Stimulated activated naive CD8-positive, alpha-beta T cell treated with anti-CD3 and anti-CD28 coated beads, Interleukin-15, amount 100 ng/mL, for 72 hours (primary cell): ENCODE measurements around the gene RPL22L1.
"Not testable (repeated sequence)": the region's sequence is repeated elsewhere in the genome, so short reads cannot be mapped to it uniquely, and the experiment has no call there.

ENCODE experiments used
- ATAC-seq: fragments of 150-1000 bp; cut with Tn5 transposase; 2 replicates; pipeline ENCODE4 v1.10.0; 2021; ENCODE audit warnings: mild to moderate bottlenecking, moderate library complexity
- DNase-seq, 2 donors: peaks; one replicate each; pipeline ENCODE4 v3.0.0; 2021 to 2022
- H3K27ac Mint-ChIP-seq, 2 donors: one replicate each; pipeline ENCODE4 v1.8.0; 2022; ENCODE audit warnings: mild to moderate bottlenecking in 2 of 2, mixed read lengths in 2 of 2, moderate library complexity in 2 of 2
- H3K27me3 Mint-ChIP-seq: one replicate; pipeline ENCODE4 v1.8.0; 2022; ENCODE audit warnings: mixed read lengths
- H3K4me1 Mint-ChIP-seq: one replicate; pipeline ENCODE4 v1.8.0; 2022; ENCODE audit warnings: mild to moderate bottlenecking, mixed read lengths
- H3K4me3 Mint-ChIP-seq, 2 donors: one replicate each; pipeline ENCODE4 v1.8.0; 2022; ENCODE audit warnings: mild to moderate bottlenecking in 2 of 2, mixed read lengths in 2 of 2, moderate library complexity in 1 of 2
- H3K9me3 Mint-ChIP-seq, 2 donors: one replicate each; pipeline ENCODE4 v1.8.0; 2022; ENCODE audit warnings: mixed read lengths in 2 of 2

Gene RPL22L1

GRCh38 chr3:170869645-170870593, at the start of gene RPL22L1:
Gene RPL22L1, minus strand, starts transcription at chr3:170870195. Its CDS starts 28 bp downstream, at chr3:170870167.
- Mint-ChIP-seq H3K27me3 (no peaks in the 10 kb centered on the region), H3K27ac (peak within 1 kb of the TSS; percentile 98 to 99), H3K4me1 (peaks cover 21% of the 10 kb centered on the region), H3K4me3 (peak within 1 kb of the TSS; percentile 95), H3K9me3 (peaks cover 0 to 3% of the 10 kb centered on the region in 2 donors)
- DNase-seq (peak; percentile 91 to 96), ATAC-seq (peak; percentile 98)

GRCh38 chr3:170918715-170919114, 48.7 kb upstream of the RPL22L1 start:
- Mint-ChIP-seq H3K27ac (no peak overlapping the region), H3K4me3 (no peak overlapping the region), H3K9me3 (peaks cover 41 to 57% of the 10 kb centered on the region in 2 donors), H3K4me1 (no peaks in the 10 kb centered on the region), H3K27me3 (peaks cover 13% of the 10 kb centered on the region)
- DNase-seq (no peak), ATAC-seq (no peak)

- ATAC-seq: no peak
- no peak overlapping the region for H3K27ac Mint-ChIP-seq
- H3K4me3 Mint-ChIP-seq: no peak overlapping the region
- no peaks in the 10 kb centered on the region for H3K27me3 Mint-ChIP-seq
- no peaks in the 10 kb centered on the region for H3K4me1 Mint-ChIP-seq
- DNase-seq: no peak
- H3K9me3 Mint-ChIP-seq: peaks cover 13 to 23% of the 10 kb centered on the region in 2 donors
These were observed 44.7 kb upstream of the RPL22L1 start for GRCh38 chr3:170914690-170915089.

GRCh38 chr3:170914212-170914611, 44.2 kb upstream of the RPL22L1 start:
- Mint-ChIP-seq H3K4me3 (no peak overlapping the region), H3K27ac (no peak overlapping the region), H3K4me1 (no peaks in the 10 kb centered on the region), H3K9me3 (peaks cover 13 to 20% of the 10 kb centered on the region in 2 donors), H3K27me3 (no peaks in the 10 kb centered on the region)
- DNase-seq (no peak), ATAC-seq (no peak)

GRCh38 chr3:170911051-170911450, 41.1 kb upstream of the RPL22L1 start:
- Mint-ChIP-seq H3K27ac (no peak overlapping the region), H3K27me3 (no peaks in the 10 kb centered on the region), H3K4me3 (no peak overlapping the region), H3K9me3 (peaks cover 0 to 4% of the 10 kb centered on the region in 2 donors), H3K4me1 (peaks cover 16% of the 10 kb centered on the region)
- no peak for DNase-seq
- no peak for ATAC-seq

GRCh38 chr3:170910542-170910941, 40.5 kb upstream of the RPL22L1 start:
- Mint-ChIP-seq H3K4me3 (no peak overlapping the region), H3K9me3 (peaks cover 0 to 4% of the 10 kb centered on the region in 2 donors), H3K27ac (no peak overlapping the region), H3K4me1 (peaks cover 20% of the 10 kb centered on the region), H3K27me3 (no peaks in the 10 kb centered on the region)
- no peak for DNase-seq
- ATAC-seq: no peak

GRCh38 chr3:170909129-170909903, 39.3 kb upstream of the RPL22L1 start:
- Mint-ChIP-seq H3K27ac (no peak overlapping the region), H3K4me3 (no peak overlapping the region), H3K4me1 (peaks cover 21% of the 10 kb centered on the region), H3K27me3 (no peaks in the 10 kb centered on the region), H3K9me3 (no peaks in the 10 kb centered on the region)
- DNase-seq: no peak
- ATAC-seq: no peak

GRCh38 chr3:170908235-170909116, 38.5 kb upstream of the RPL22L1 start, which contains the start of gene EIF5A2:
Gene EIF5A2, minus strand, starts transcription at chr3:170908637. Its CDS starts 831 bp downstream, at chr3:170907806.
- DNase-seq (peak; percentile 89 to 96), ATAC-seq (peak; percentile 95)
- H3K27ac Mint-ChIP-seq: peak within 1 kb of the TSS; percentile 99
- peak within 1 kb of the TSS; percentile 92 to 98 for H3K4me3 Mint-ChIP-seq
- peaks cover 21% of the 10 kb centered on the region for H3K4me1 Mint-ChIP-seq
- H3K9me3 Mint-ChIP-seq: no peaks in the 10 kb centered on the region
- H3K27me3 Mint-ChIP-seq: no peaks in the 10 kb centered on the region

- DNase-seq (peak in 1 of 2 donors; percentile 13), ATAC-seq (no peak)
- no peaks in the 10 kb centered on the region for H3K27me3 Mint-ChIP-seq
- no peak overlapping the region for H3K27ac Mint-ChIP-seq
- peak overlapping the region; percentile 92 to 98 for H3K4me3 Mint-ChIP-seq
- peaks cover 21% of the 10 kb centered on the region for H3K4me1 Mint-ChIP-seq
- H3K9me3 Mint-ChIP-seq: no peaks in the 10 kb centered on the region
These were observed 37.7 kb upstream of the RPL22L1 start for GRCh38 chr3:170907637-170908234.

GRCh38 chr3:170905862-170906261, 35.9 kb upstream of the RPL22L1 start:
- Mint-ChIP-seq H3K27me3 (no peaks in the 10 kb centered on the region), H3K4me3 (no peak overlapping the region), H3K27ac (no peak overlapping the region), H3K4me1 (peaks cover 32% of the 10 kb centered on the region), H3K9me3 (no peaks in the 10 kb centered on the region)
- DNase-seq: no peak
- no peak for ATAC-seq

GRCh38 chr3:170903123-170903522, 33.1 kb upstream of the RPL22L1 start:
- no peak for DNase-seq
- H3K4me1 Mint-ChIP-seq: peaks cover 30% of the 10 kb centered on the region
- no peaks in the 10 kb centered on the region for H3K9me3 Mint-ChIP-seq
- no peak for ATAC-seq
- no peak overlapping the region for H3K27ac Mint-ChIP-seq
- no peaks in the 10 kb centered on the region for H3K27me3 Mint-ChIP-seq
- no peak overlapping the region for H3K4me3 Mint-ChIP-seq

GRCh38 chr3:170899455-170899854, 29.5 kb upstream of the RPL22L1 start:
- Mint-ChIP-seq H3K27me3 (no peaks in the 10 kb centered on the region), H3K27ac (no peak overlapping the region), H3K9me3 (peaks cover 0 to 7% of the 10 kb centered on the region in 2 donors), H3K4me3 (no peak overlapping the region), H3K4me1 (peaks cover 15% of the 10 kb centered on the region)
- no peak for DNase-seq
- ATAC-seq: no peak

GRCh38 chr3:170897978-170898377, 28.0 kb upstream of the RPL22L1 start:
- Mint-ChIP-seq H3K4me3 (no peak overlapping the region), H3K4me1 (peaks cover 15% of the 10 kb centered on the region), H3K9me3 (peaks cover 0 to 7% of the 10 kb centered on the region in 2 donors), H3K27me3 (no peaks in the 10 kb centered on the region), H3K27ac (no peak overlapping the region)
- ATAC-seq: no peak
- DNase-seq: no peak

GRCh38 chr3:170897199-170897598, 27.2 kb upstream of the RPL22L1 start:
- H3K27me3 Mint-ChIP-seq, H3K9me3 Mint-ChIP-seq, DNase-seq, ATAC-seq, H3K4me3 Mint-ChIP-seq: not testable (repeated sequence)
- Mint-ChIP-seq H3K4me1 (peaks cover 15% of the 10 kb centered on the region), H3K27ac (peak overlapping the region in 1 of 2 donors; percentile 69)
